GM18867 (cell line): ENCODE results near the gene MAP4K5.
A peak's percentile ranks its signal among the peaks of the same experiment; 100 is the strongest.

Experiments
- ATAC-seq: cut with Tn5 transposase; IDR thresholded peaks from one replicate; pipeline ENCODE4 v1.9.1; 2021; ENCODE audit warnings: mild to moderate bottlenecking, moderate library complexity; ENCODE audit not compliant: unreplicated experiment

The MAP4K5 gene

DNA sequence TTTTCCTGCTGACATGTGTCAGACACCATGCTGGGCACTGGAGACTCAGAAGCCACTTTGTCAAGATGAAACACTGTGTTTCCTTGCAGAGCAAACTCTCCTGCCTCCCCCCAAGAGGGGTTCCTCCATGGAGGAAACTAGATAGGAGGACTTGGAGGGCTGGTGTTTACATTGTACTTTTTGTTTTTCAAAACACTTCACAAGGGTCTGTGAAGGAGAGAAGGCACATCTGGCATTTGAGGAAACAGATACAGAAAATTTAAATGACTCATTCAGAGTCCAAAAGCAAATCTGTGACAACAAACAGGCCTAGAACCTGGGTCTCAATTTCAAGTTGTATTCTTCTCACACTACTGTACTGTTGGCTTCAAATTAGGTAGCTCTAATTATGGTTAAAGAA is 128.9 kb downstream of the MAP4K5 start:
- ATAC-seq: no peak

DNA sequence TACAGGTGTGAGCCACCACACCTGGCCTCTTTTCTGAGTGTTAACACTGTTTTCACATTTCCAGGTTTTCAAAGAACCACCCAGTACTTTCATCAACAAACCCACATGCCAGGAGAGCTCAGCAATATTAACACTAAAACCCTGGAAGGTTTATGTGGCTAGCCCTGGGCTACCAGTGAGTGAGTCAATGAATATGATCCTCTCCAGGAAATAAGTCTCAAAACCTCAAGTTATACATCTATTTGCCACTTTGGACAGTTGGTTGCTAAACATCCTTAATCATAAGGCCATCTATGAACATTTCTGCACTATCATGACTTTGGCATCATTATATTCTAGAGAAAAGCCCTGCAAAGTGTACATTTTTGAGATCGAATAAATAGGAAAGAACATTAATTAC is 129.4 kb downstream of the MAP4K5 start:
- no peak for ATAC-seq

DNA sequence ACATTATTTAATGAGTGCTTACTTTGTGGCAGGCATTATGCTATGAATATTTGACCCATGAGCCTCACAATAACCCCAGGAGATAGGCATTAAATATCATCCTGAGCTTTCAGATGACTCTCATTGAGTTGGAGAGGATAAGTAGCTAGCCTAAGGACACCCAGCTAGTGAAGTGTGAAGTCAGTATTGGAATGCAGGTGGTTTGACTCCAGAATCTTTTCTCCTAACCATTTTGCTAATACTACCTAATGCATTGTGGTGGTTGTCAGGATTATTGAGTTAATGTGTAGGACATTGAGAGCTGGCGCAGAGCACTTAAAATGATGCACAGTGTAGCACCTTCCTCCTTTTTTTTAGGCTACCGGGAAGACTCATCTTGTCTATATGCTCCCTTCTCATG is 131.9 kb downstream of the MAP4K5 start:
- no peak for ATAC-seq

DNA sequence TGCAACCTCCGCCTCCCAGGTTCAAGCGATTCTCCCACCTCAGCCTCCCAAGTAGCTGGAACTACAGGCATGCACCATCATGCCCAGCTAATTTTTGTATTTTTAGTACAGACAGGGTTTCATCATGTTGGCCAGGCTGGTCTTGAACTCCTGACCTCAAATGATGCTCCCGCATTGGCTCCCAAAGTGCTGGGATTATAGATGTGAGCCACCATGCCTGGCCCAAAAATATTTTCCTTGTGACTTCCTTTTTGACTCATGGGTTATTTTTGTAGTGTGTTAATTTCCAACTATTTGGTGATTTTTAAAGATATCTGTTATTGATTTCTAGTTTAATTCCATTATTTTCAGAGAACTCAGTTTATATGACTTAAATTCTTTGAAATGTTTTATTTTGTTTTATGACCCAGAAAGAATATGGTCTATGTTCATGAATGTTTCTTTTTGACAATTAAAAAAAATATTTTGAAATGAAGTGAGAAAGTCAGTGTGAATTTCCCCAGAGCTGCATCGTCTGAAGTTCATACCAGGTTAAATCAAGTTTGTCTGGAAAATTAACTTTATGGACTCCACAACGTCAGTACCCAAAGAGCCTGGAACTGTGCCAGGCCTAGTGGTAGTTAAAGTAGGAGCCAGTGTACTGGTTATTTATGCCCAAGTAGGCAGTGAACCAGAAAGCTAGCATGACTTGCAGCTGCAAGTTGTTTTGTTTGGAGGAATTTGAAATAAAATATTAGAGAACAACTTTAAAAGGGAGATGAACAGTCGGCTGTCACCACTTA is 132.9 kb downstream of the MAP4K5 start:
- ATAC-seq: no peak

- no peak for ATAC-seq
These were observed 134.2 kb downstream of the MAP4K5 start for GRCh38 chr14:50398189-50398580.

- no peak for ATAC-seq
These were observed 134.8 kb downstream of the MAP4K5 start for GRCh38 chr14:50397390-50398188.

DNA sequence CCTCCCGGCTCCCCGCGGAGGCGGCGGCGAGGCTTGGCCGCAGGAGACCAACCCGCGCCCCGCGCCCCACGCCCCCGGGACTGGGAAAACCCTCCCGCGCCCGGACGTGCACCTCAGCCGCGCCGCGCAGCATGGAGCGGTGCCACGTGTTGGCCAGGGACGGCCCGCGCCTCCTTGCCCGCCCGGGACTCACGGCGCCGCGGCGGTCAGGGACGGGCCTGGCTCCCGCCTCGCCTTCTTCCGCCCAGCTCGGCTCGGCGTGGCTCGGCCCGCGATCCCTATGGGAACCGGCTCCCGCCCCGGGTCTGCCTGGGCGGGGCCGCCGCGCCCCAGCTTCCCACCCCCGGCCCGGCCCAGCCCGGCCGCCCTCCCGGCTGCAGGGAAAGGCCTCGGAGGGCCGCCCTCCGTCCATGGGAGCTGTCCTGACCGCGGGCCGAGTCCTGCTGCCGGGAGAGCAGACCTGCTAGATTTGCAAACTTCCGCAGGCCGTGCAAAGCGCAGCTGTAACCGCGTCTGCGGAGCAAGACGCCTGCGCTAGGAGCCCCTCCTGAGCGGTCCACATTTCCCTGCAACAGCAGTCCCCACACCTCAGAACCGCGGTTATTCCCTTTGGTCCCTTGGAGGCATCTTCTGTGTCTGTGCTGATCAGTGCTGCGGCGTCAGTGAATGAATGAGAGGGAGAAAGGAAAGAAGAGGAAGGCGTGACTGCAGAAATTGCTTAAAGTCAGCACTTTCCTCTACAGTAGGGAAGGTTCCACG is 135.6 kb downstream of the MAP4K5 start, which contains the start of gene CDKL1:
TSS of gene CDKL1 (minus strand) at position 251 of the 759 bp plus-strand sequence. CDS start 1,013 bp downstream, outside the sequence.
- peak; percentile 64 for ATAC-seq

- ATAC-seq: no peak
These were observed 136.9 kb downstream of the MAP4K5 start for GRCh38 chr14:50395448-50395847.

DNA sequence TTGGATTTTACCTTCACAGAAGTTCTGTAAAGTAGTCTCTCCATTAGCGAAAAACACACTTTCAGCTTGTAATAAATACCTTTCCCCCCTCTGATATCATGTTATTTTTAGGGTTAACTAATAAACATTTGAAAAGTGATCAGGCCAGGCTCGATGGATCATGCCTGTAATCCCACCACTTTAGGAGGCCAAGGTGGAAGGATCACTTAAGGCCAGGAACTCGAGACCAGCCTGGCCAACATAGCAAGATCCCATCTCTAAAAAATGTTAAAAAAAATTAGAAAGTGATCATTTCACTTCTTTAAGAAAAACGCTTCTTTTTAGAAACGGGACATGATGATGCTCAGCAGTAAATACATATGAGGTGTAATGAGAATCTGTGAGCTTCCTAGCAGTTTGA is 137.7 kb downstream of the MAP4K5 start:
- no peak for ATAC-seq

- no peak for ATAC-seq
These were observed 142.5 kb downstream of the MAP4K5 start for GRCh38 chr14:50389668-50390441.

- ATAC-seq: no peak
These were observed 144.0 kb downstream of the MAP4K5 start for GRCh38 chr14:50388256-50388931.

GRCh38 chr14:50387548-50387947 is 144.8 kb downstream of the MAP4K5 start:
- ATAC-seq: no peak

GRCh38 chr14:50383618-50384225 is 148.6 kb downstream of the MAP4K5 start:
- no peak for ATAC-seq

- no peak for ATAC-seq
These were observed 150.5 kb downstream of the MAP4K5 start for GRCh38 chr14:50381823-50382287.

GRCh38 chr14:50381008-50381407 is 151.4 kb downstream of the MAP4K5 start:
- ATAC-seq: no peak

DNA sequence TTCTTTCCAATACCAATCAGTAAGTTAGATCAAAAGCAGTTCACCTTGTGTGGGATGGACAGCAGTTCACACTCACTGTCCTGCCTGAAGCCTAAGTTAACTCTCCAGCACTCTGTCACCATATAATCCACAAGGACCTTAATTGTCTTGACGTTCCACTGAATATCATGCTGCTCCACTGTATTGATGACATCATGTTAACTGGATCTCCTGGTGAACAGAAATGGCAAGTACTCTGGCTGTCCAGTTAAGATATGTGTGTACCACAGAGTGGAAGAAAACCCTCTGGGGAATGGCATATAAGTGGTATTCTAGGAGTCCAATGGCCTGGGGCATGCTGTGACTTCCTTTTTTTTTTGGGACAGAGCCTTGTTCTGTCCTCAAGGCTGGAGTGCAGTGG is 151.9 kb downstream of the MAP4K5 start:
- no peak for ATAC-seq

- ATAC-seq: no peak
These were observed 152.8 kb downstream of the MAP4K5 start for GRCh38 chr14:50379563-50379962.

GRCh38 chr14:50377550-50378085 is 154.8 kb downstream of the MAP4K5 start:
- ATAC-seq: no peak

- ATAC-seq: no peak
These were observed 156.6 kb downstream of the MAP4K5 start for GRCh38 chr14:50375760-50376159.
